Ishikawa (cell line): ENCODE data around the gene SPINK7.

Source experiments
- EGR1 ChIP-seq: IDR thresholded peaks from 2 replicates; pipeline ENCODE4 v1.6.1; 2012
- EP300 ChIP-seq: IDR thresholded peaks from 2 replicates; pipeline ENCODE4 v1.6.1; 2012; ENCODE audit warnings: borderline replicate concordance
- RAD21 ChIP-seq: IDR thresholded peaks from 2 replicates; pipeline ENCODE4 v1.6.1; 2012; ENCODE audit warnings: low read depth
- TAF1 ChIP-seq: IDR thresholded peaks from 2 replicates; pipeline ENCODE4 v1.6.1; 2012; ENCODE audit warnings: low read depth, mild to moderate bottlenecking
- TCF12 ChIP-seq: IDR thresholded peaks from 2 replicates; pipeline ENCODE4 v1.6.1; 2012; ENCODE audit warnings: low read depth
- TF ChIP-seq, protein P1 (sequence below): IDR thresholded peaks from 2 replicates; pipeline ENCODE4 v1.6.1; 2012; ENCODE audit warnings: low read depth, mild to moderate bottlenecking
- TF ChIP-seq, protein P2 (sequence below): IDR thresholded peaks from 2 replicates; pipeline ENCODE4 v1.6.1; 2012
- TF ChIP-seq, protein P3 (sequence below): IDR thresholded peaks from 2 replicates; pipeline ENCODE4 v1.6.1; 2012

DNA sequence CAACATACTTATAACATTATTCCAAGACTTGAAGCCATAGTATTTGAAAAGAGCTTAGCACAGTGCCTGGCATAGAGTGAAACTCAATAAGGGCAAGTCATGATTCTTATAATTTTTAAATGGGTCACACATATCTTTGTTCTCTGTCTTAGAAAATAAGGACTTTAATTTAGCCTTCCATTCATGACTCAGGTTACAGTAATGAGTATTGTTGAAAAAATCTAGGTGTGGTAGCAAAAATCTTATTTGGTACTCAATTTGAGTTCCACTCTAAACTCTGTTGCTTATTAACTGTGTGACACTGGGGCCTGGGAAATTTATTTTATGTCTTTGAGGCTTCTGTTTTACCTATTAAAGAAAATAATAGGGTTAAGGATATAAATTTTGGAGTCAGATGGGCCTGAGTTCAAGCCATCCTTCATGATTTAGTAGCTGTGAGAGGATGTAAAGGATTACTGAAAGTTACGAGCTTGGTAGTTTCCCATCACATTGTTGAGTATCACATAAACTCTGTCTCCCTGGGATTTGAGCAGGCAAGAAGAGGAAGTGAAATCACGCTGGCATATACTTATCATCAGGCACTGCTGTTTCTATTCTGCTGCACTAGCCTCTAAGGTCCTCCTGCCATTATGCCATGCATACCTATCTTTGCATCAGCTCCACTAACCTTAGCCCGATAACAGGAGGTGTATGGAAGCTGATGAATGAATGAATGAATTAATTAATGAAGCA is 24.6 kb downstream of the SPINK7 start:
- TF ChIP-seq, protein P1, sequence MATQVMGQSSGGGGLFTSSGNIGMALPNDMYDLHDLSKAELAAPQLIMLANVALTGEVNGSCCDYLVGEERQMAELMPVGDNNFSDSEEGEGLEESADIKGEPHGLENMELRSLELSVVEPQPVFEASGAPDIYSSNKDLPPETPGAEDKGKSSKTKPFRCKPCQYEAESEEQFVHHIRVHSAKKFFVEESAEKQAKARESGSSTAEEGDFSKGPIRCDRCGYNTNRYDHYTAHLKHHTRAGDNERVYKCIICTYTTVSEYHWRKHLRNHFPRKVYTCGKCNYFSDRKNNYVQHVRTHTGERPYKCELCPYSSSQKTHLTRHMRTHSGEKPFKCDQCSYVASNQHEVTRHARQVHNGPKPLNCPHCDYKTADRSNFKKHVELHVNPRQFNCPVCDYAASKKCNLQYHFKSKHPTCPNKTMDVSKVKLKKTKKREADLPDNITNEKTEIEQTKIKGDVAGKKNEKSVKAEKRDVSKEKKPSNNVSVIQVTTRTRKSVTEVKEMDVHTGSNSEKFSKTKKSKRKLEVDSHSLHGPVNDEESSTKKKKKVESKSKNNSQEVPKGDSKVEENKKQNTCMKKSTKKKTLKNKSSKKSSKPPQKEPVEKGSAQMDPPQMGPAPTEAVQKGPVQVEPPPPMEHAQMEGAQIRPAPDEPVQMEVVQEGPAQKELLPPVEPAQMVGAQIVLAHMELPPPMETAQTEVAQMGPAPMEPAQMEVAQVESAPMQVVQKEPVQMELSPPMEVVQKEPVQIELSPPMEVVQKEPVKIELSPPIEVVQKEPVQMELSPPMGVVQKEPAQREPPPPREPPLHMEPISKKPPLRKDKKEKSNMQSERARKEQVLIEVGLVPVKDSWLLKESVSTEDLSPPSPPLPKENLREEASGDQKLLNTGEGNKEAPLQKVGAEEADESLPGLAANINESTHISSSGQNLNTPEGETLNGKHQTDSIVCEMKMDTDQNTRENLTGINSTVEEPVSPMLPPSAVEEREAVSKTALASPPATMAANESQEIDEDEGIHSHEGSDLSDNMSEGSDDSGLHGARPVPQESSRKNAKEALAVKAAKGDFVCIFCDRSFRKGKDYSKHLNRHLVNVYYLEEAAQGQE, result no peak
- TF ChIP-seq TCF12, result no peak
- TF ChIP-seq TAF1, result no peak
- TF ChIP-seq, protein P2, sequence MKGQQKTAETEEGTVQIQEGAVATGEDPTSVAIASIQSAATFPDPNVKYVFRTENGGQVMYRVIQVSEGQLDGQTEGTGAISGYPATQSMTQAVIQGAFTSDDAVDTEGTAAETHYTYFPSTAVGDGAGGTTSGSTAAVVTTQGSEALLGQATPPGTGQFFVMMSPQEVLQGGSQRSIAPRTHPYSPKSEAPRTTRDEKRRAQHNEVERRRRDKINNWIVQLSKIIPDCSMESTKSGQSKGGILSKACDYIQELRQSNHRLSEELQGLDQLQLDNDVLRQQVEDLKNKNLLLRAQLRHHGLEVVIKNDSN, result no peak
- TF ChIP-seq RAD21, result no peak
- no peak for TF ChIP-seq EP300
- TF ChIP-seq, protein P3, sequence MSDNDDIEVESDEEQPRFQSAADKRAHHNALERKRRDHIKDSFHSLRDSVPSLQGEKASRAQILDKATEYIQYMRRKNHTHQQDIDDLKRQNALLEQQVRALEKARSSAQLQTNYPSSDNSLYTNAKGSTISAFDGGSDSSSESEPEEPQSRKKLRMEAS, result no peak
- no peak for TF ChIP-seq EGR1
